Osteocyte (in vitro differentiated cells): Measurements from ENCODE around the gene DLG2. TPM values are rescaled to one million over a fixed set of nuclear protein-coding genes. Genes with fewer than 3 reads are reported as not detected.
A peak's percentile ranks its signal among the peaks of the same experiment; 100 is the strongest.

Source experiments
- DNase-seq: peaks from one replicate; pipeline ENCODE4 v3.0.0; 2021; ENCODE audit warnings: mixed read lengths; ENCODE audit not compliant: unreplicated experiment; ENCODE audit errors: extremely low spot score
- H3K27ac Mint-ChIP-seq: one replicate; pipeline ENCODE4 v1.8.0; 2021; ENCODE audit warnings: mild to moderate bottlenecking, mixed read lengths; ENCODE audit not compliant: unreplicated experiment
- H3K27me3 Mint-ChIP-seq: one replicate; pipeline ENCODE4 v1.8.0; 2021; ENCODE audit warnings: mixed read lengths; ENCODE audit not compliant: unreplicated experiment
- H3K36me3 Mint-ChIP-seq: one replicate; pipeline ENCODE4 v1.8.0; 2021; ENCODE audit warnings: mixed read lengths; ENCODE audit not compliant: unreplicated experiment
- H3K4me1 Mint-ChIP-seq: one replicate; pipeline ENCODE4 v1.8.0; 2021; ENCODE audit warnings: mixed read lengths; ENCODE audit not compliant: unreplicated experiment
- H3K4me3 Mint-ChIP-seq: one replicate; pipeline ENCODE4 v1.8.0; 2021; ENCODE audit warnings: mild to moderate bottlenecking, moderate library complexity, mixed read lengths; ENCODE audit not compliant: unreplicated experiment
- H3K9me3 Mint-ChIP-seq: one replicate; pipeline ENCODE4 v1.8.0; 2021; ENCODE audit warnings: mixed read lengths; ENCODE audit not compliant: unreplicated experiment
- CTCF ChIP-seq: fragments of 200-600 bp; sonication (generic); IDR thresholded peaks from 2 replicates; pipeline ENCODE4 v1.5.0; 2021; ENCODE audit warnings: antibody characterized with exemption, mild to moderate bottlenecking, moderate library complexity
- total RNA-seq: library from RNA; stranded (reverse); gene quantifications from 2 replicates; pipeline ENCODE4 v1.2.1, GENCODE V29; 2021

DLG2 gene
- total RNA-seq, 1 donor from 2014 or later = 2.1 TPM

- H3K4me3 Mint-ChIP-seq = no peak overlapping the region
- no peaks in the 10 kb centered on the region for H3K4me1 Mint-ChIP-seq
- H3K36me3 Mint-ChIP-seq = no peaks in the 10 kb centered on the region
- no peak for DNase-seq
- peaks cover 11% of the 10 kb centered on the region for H3K27me3 Mint-ChIP-seq
- no peak overlapping the region for H3K27ac Mint-ChIP-seq
- H3K9me3 Mint-ChIP-seq = no peaks in the 10 kb centered on the region
- TF ChIP-seq CTCF = no peak
Measured at GRCh38 chr11:85599083-85599482, 28.1 kb downstream of the DLG2 start.

GRCh38 chr11:85596886-85597285 is 30.3 kb downstream of the DLG2 start:
- Mint-ChIP-seq H3K27me3 (peaks cover 12% of the 10 kb centered on the region), H3K36me3 (no peaks in the 10 kb centered on the region), H3K4me3 (no peak overlapping the region), H3K9me3 (no peaks in the 10 kb centered on the region), H3K27ac (no peak overlapping the region), H3K4me1 (no peaks in the 10 kb centered on the region)
- no peak for DNase-seq
- TF ChIP-seq CTCF = no peak

GRCh38 chr11:85595285-85595884 is 31.8 kb downstream of the DLG2 start:
- Mint-ChIP-seq H3K4me1 (no peaks in the 10 kb centered on the region), H3K27me3 (peaks cover 22% of the 10 kb centered on the region), H3K27ac (no peak overlapping the region), H3K36me3 (no peaks in the 10 kb centered on the region), H3K4me3 (no peak overlapping the region), H3K9me3 (no peaks in the 10 kb centered on the region)
- no peak for DNase-seq
- peak; percentile 68 for TF ChIP-seq CTCF

GRCh38 chr11:85590848-85591483 is 36.2 kb downstream of the DLG2 start:
- no peak for DNase-seq
- peaks cover 5% of the 10 kb centered on the region for H3K9me3 Mint-ChIP-seq
- no peak overlapping the region for H3K4me3 Mint-ChIP-seq
- H3K27me3 Mint-ChIP-seq = peaks cover 35% of the 10 kb centered on the region
- no peaks in the 10 kb centered on the region for H3K4me1 Mint-ChIP-seq
- H3K36me3 Mint-ChIP-seq = no peaks in the 10 kb centered on the region
- no peak overlapping the region for H3K27ac Mint-ChIP-seq
- TF ChIP-seq CTCF = peak; percentile 44

GRCh38 chr11:85589373-85589772 is 37.8 kb downstream of the DLG2 start:
- no peaks in the 10 kb centered on the region for H3K36me3 Mint-ChIP-seq
- H3K27ac Mint-ChIP-seq = no peak overlapping the region
- H3K4me1 Mint-ChIP-seq = no peaks in the 10 kb centered on the region
- DNase-seq = no peak
- H3K27me3 Mint-ChIP-seq = peaks cover 49% of the 10 kb centered on the region
- no peak overlapping the region for H3K4me3 Mint-ChIP-seq
- peaks cover 5% of the 10 kb centered on the region for H3K9me3 Mint-ChIP-seq
- no peak for TF ChIP-seq CTCF
